HepG2 (cell line): Measurements from ENCODE around the gene TMTC1. TPM values are rescaled to one million over a fixed set of nuclear protein-coding genes. Genes with fewer than 3 reads are reported as not detected.
A peak's percentile ranks its signal among the peaks of the same experiment; 100 is the strongest.

ENCODE experiments used
- ATAC-seq: fragments of 200-7000 bp; cut with Tn5 transposase; 3 replicates; pipeline ENCODE4 v1.9.1; 2020; ENCODE audit warnings: mild to moderate bottlenecking, moderate library complexity
- BruUV-seq: library from RNA; stranded (reverse); fragments of 400-500 nt; replicated peaks from 2 replicates; lab custom pipeline; 2021; lab: Mats Ljungman, UMichigan
- CTCF ChIA-PET: fragments of 300-600 bp; formaldehyde crosslinking; extraction: SDS; loops from one replicate; lab custom pipeline; 2021; ENCODE audit warnings: low total read pairs, inconsistent platforms, low intra/inter-chr PET ratio; lab: Yijun Ruan, JAX
- POLR2A ChIA-PET: fragments of 350-600 bp; sonication (Branson Sonifier 250); formaldehyde crosslinking; loops from one replicate; lab custom pipeline; 2020; ENCODE audit warnings: antibody characterized with exemption, inconsistent platforms; lab: Yijun Ruan, JAX
- DNase-seq: peaks from one replicate; pipeline ENCODE4 v3.0.0-alpha.2; 2015; ENCODE audit warnings: low spot score
- FAIRE-seq: peaks from 3 replicates; lab custom pipeline; 2011; peaks lifted over from hg19 to GRCh38; lab: Jason Lieb, UNC
- H2AFZ ChIP-seq: one replicate; pipeline ENCODE4 v1.6.1; 2011; ENCODE audit warnings: low read length, inconsistent platforms
- H3K27ac ChIP-seq: fragments of 300-600 bp; 3 replicates; pipeline ENCODE4 v1.8.0; 2011; ENCODE audit warnings: mixed run types, mild to moderate bottlenecking, mixed read lengths, low read length, inconsistent platforms; ENCODE audit not compliant: insufficient read depth; ENCODE audit errors: extremely low read length
- H3K27me3 ChIP-seq, 2 experiments: fragments of 200-600 bp in 1 of 2; 2 replicates in 1 of 2; 3 replicates in 1 of 2; pipeline versions ENCODE4 v1.6.0 to v1.8.0; 2011; ENCODE audit warnings: low read length in 2 of 2, mild to moderate bottlenecking in 2 of 2, moderate library complexity in 2 of 2, inconsistent platforms in 1 of 2; ENCODE audit not compliant: insufficient read depth in 2 of 2, control insufficient read depth in 1 of 2
- H3K36me3 ChIP-seq, 2 experiments: fragments of 200-600 bp in 1 of 2; replicated peaks in 1 of 2; 2 replicates in 1 of 2; 3 replicates in 1 of 2; pipeline versions ENCODE4 v1.5.1 to v1.8.0; 2011; ENCODE audit warnings: low read length in 2 of 2, inconsistent platforms in 1 of 2; ENCODE audit not compliant: insufficient read depth in 2 of 2, control insufficient read depth in 1 of 2
- H3K4me1 ChIP-seq: 2 replicates; pipeline ENCODE4 v1.5.1; 2012; ENCODE audit warnings: low read length, inconsistent platforms; ENCODE audit not compliant: insufficient read depth
- H3K4me2 ChIP-seq: 2 replicates; pipeline ENCODE4 v1.6.0; 2011; ENCODE audit warnings: low read depth, low read length, inconsistent platforms
- H3K4me3 ChIP-seq, 3 experiments: fragments of 200-600 bp in 1 of 3; sonication (generic), shearing (Covaris generic) in 1 of 3; replicated peaks in 1 of 3; 2 replicates each; pipeline ENCODE4 v1.5.1; 2011 to 2016; ENCODE audit warnings: low read length in 3 of 3, inconsistent platforms in 2 of 3, low read depth in 2 of 3, mild to moderate bottlenecking in 2 of 3, control low read depth in 1 of 3, mixed read lengths in 1 of 3; ENCODE audit not compliant: insufficient read depth in 1 of 3
- H3K79me2 ChIP-seq: one replicate; pipeline ENCODE4 v1.6.1; 2011; ENCODE audit warnings: low read length, inconsistent platforms; ENCODE audit not compliant: insufficient read depth
- H3K9ac ChIP-seq: 2 replicates; pipeline ENCODE4 v1.6.0; 2011; ENCODE audit warnings: mild to moderate bottlenecking, low read depth, low read length, inconsistent platforms; ENCODE audit not compliant: insufficient read depth
- H3K9me3 ChIP-seq: 2 replicates; pipeline ENCODE4 v1.5.1; 2012; ENCODE audit warnings: mild to moderate bottlenecking, low read length
- H4K20me1 ChIP-seq: 2 replicates; pipeline ENCODE4 v1.6.0; 2011; ENCODE audit warnings: inconsistent platforms, mild to moderate bottlenecking, low read length, moderate library complexity; ENCODE audit not compliant: insufficient read depth
- ATF7 ChIP-seq, 2 experiments: fragments of 450-650 bp in 1 of 2; sonication (generic) in 1 of 2; formaldehyde crosslinking in 1 of 2; IDR thresholded peaks; 2 replicates each; pipeline versions ENCODE4 v1.4.0 to v1.6.1; 2016 to 2020; ENCODE audit warnings: antibody characterized with exemption in 1 of 2, mild to moderate bottlenecking in 1 of 2, missing genetic modification reagents in 1 of 2
- CREB3 ChIP-seq: sonication (generic); formaldehyde crosslinking; IDR thresholded peaks from 2 replicates; pipeline ENCODE4 v1.5.0; 2020; ENCODE audit warnings: missing genetic modification reagents
- EEA1 ChIP-seq: sonication (generic); formaldehyde crosslinking; IDR thresholded peaks from 2 replicates; pipeline ENCODE4 v1.5.1; 2020; ENCODE audit warnings: mild to moderate bottlenecking, missing genetic modification reagents, borderline replicate concordance
- EED ChIP-seq: sonication (generic); formaldehyde crosslinking; IDR thresholded peaks from 2 replicates; pipeline ENCODE4 v1.5.0; 2020; ENCODE audit warnings: mild to moderate bottlenecking, missing genetic modification reagents
- ETV5 ChIP-seq: IDR thresholded peaks from 2 replicates; pipeline ENCODE4 v1.6.1; 2018; ENCODE audit warnings: missing biosample characterization, missing genetic modification reagents, inconsistent platforms, borderline replicate concordance
- FOXP1 ChIP-seq, 2 experiments: fragments of 450-650 bp in 1 of 2; IDR thresholded peaks; 2 replicates each; pipeline ENCODE4 v1.6.1; 2017 to 2018; ENCODE audit warnings: antibody characterized with exemption in 1 of 2
- GATA4 ChIP-seq: sonication (generic); IDR thresholded peaks from 2 replicates; pipeline ENCODE4 v1.6.1; 2016; ENCODE audit warnings: antibody characterized with exemption, low read depth, borderline replicate concordance
- GLMP ChIP-seq: sonication (generic); formaldehyde crosslinking; IDR thresholded peaks from 2 replicates; pipeline ENCODE4 v1.9.0; 2021; ENCODE audit warnings: missing genetic modification reagents, mild to moderate bottlenecking, borderline replicate concordance
- MXD1 ChIP-seq: sonication (generic); formaldehyde crosslinking; IDR thresholded peaks from 2 replicates; pipeline ENCODE4 v1.4.0; 2020; ENCODE audit warnings: mild to moderate bottlenecking, missing genetic modification reagents
- PHF20 ChIP-seq: sonication (generic); formaldehyde crosslinking; IDR thresholded peaks from 2 replicates; pipeline ENCODE4 v1.5.0; 2020; ENCODE audit warnings: mild to moderate bottlenecking, missing genetic modification reagents
- SMC3 ChIP-seq: IDR thresholded peaks from 2 replicates; pipeline ENCODE4 v1.6.1; 2011; ENCODE audit warnings: low read length, improper control_type of control experiment
- ZBTB21 ChIP-seq: sonication (generic); formaldehyde crosslinking; IDR thresholded peaks from 2 replicates; pipeline ENCODE4 v1.4.0; 2020; ENCODE audit warnings: missing genetic modification reagents
- ZNF17 ChIP-seq: sonication (generic); formaldehyde crosslinking; IDR thresholded peaks from 2 replicates; pipeline ENCODE4 v1.5.0; 2020; ENCODE audit warnings: mild to moderate bottlenecking, missing genetic modification reagents
- ZNF251 ChIP-seq: sonication (generic); formaldehyde crosslinking; IDR thresholded peaks from 2 replicates; pipeline ENCODE4 v1.9.0; 2021; ENCODE audit warnings: mild to moderate bottlenecking, missing genetic modification reagents
- ZNF256 ChIP-seq: sonication (generic); formaldehyde crosslinking; conservative IDR thresholded peaks from 2 replicates; pipeline ENCODE4 v1.4.0; 2020; ENCODE audit warnings: missing genetic modification reagents
- ZNF580 ChIP-seq: IDR thresholded peaks from 2 replicates; pipeline ENCODE4 v1.6.1; 2016; ENCODE audit warnings: low read depth, borderline replicate concordance
- ZNF850 ChIP-seq: sonication (generic); formaldehyde crosslinking; conservative IDR thresholded peaks from 2 replicates; pipeline ENCODE4 v1.9.0; 2021; ENCODE audit warnings: mild to moderate bottlenecking, missing genetic modification reagents
- WGBS: methylation state at CpG from one replicate; pipeline ENCODE4 v1.1.6; 2017; ENCODE audit warnings: low lambda C conversion rate; 5-methylcytosine and 5-hydroxymethylcytosine counted together
- in situ Hi-C: cut with HindIII; loops from 2 replicates; pipeline ENCODE4 v1.10.0; 2017; ENCODE audit warnings: low pct_unique_long_range_greater_than_20kb; ENCODE audit not compliant: extremely low pct_ligation_motif_present
- intact Hi-C: fragments of 100-400 bp; cut with micrococcal nuclease; formaldehyde crosslinking; loops from one replicate; pipeline ENCODE4 v1.10.0; 2022; ENCODE audit not compliant: unreplicated experiment
- polyA plus RNA-seq, 8 experiments: library from polyadenylated mRNA; depleted of rRNA in 3 of 8; stranded (reverse) in 7 of 8; unstranded in 1 of 8; fragments of >200 nt; fragmentation: Illumina TruSeq in 4 of 8; extraction: Trizol in 4 of 8; gene quantifications; 2 replicates each; pipeline versions ENCODE4 v1.2.1 to v1.2.3, GENCODE V29; 2011 to 2016; ENCODE audit warnings: low read depth in 4 of 8, missing spikeins in 1 of 8, mixed read lengths in 1 of 8; ENCODE audit not compliant: insufficient read depth in 1 of 8
- total RNA-seq, 5 experiments: library from RNA; depleted of rRNA; stranded (reverse); fragments of >200 nt; fragmentation: Illumina TruSeq; extraction: Trizol; gene quantifications; 2 replicates each; pipeline ENCODE4 v1.2.3, GENCODE V29; 2016; ENCODE audit warnings: low read depth in 1 of 5

TMTC1 gene
- total and polyA plus RNA-seq, 2 of the 13 experiments (the other 11 are each of a cell fraction or from before 2014, with no cell fraction given), result 0.69 to 1.8 TPM

- no peak for ATAC-seq
- no peak overlapping the region for H3K4me3 ChIP-seq
- DNase-seq, result no peak
- H4K20me1 ChIP-seq, result no peaks in the 10 kb centered on the region
- intact Hi-C loops, result no loop called here
- H3K36me3 ChIP-seq, result no peaks in the 10 kb centered on the region
- no peak for FAIRE-seq
- no peak overlapping the region for H3K27ac ChIP-seq
- no peaks in the 10 kb centered on the region for H3K27me3 ChIP-seq
- H2AFZ ChIP-seq, result no peak overlapping the region
- CTCF ChIA-PET, result no interaction called here
- TF ChIP-seq ZNF850 (CRISPR knock-in tag) (no peak), ATF7 (IDR thresholded peaks at IDR 0.05) (0 out of 2 replicates have a peak, but pooled peaks have one; percentile 17), ATF7 (CRISPR knock-in tag; IDR thresholded peaks at IDR 0.05) (no peak), FOXP1 (IDR thresholded peaks at IDR 0.05) (no peak), FOXP1 (CRISPR knock-in tag; IDR thresholded peaks at IDR 0.05) (no peak)
- TF ChIP-seq, all 625 proteins: peak for 1
- 0% methylated on average over 1 of the region's 1 CpG for WGBS
- BruUV-seq, result no TSS peak
- H3K4me2 ChIP-seq, result no peak overlapping the region
- no peaks in the 10 kb centered on the region for H3K79me2 ChIP-seq
- no peaks in the 10 kb centered on the region for H3K4me1 ChIP-seq
- no peak overlapping the region for H3K9ac ChIP-seq
- POLR2A ChIA-PET, result no interaction called here
- in situ Hi-C loops, result no loop called here
- H3K9me3 ChIP-seq, result no peaks in the 10 kb centered on the region
Measured at GRCh38 chr12:29717540-29718100, 66.1 kb downstream of the TMTC1 start.

- ATAC-seq, result no peak
- DNase-seq, result no peak
- no peaks in the 10 kb centered on the region for H4K20me1 ChIP-seq
- intact Hi-C loops (no loop called here), in situ Hi-C loops (no loop called here)
- H3K4me2 ChIP-seq, result no peak overlapping the region
- POLR2A ChIA-PET, result no interaction called here
- H3K79me2 ChIP-seq, result no peaks in the 10 kb centered on the region
- H2AFZ ChIP-seq, result no peak overlapping the region
- no peaks in the 10 kb centered on the region for H3K4me1 ChIP-seq
- FAIRE-seq, result no peak
- H3K9me3 ChIP-seq, result no peaks in the 10 kb centered on the region
- H3K9ac ChIP-seq, result no peak overlapping the region
- BruUV-seq, result no TSS peak
- CTCF ChIA-PET, result no interaction called here
- H3K36me3 ChIP-seq, result no peaks in the 10 kb centered on the region
- H3K27ac ChIP-seq, result no peak overlapping the region
- no peaks in the 10 kb centered on the region for H3K27me3 ChIP-seq
- no peak overlapping the region for H3K4me3 ChIP-seq
- no peak for TF ChIP-seq EED
- no peak for TF ChIP-seq ZNF17
- TF ChIP-seq GLMP (CRISPR knock-in tag), result no peak
- no peak for TF ChIP-seq ZNF256 (CRISPR knock-in tag)
- no peak for TF ChIP-seq EEA1 (CRISPR knock-in tag)
- TF ChIP-seq SMC3, result no peak
- no peak for TF ChIP-seq ETV5 (CRISPR knock-in tag)
- TF ChIP-seq ZNF580 (CRISPR knock-in tag), result no peak
- TF ChIP-seq CREB3 (CRISPR knock-in tag), result no peak
- no peak for TF ChIP-seq GATA4
- TF ChIP-seq ZNF251, result no peak
- no peak for TF ChIP-seq MXD1 (CRISPR knock-in tag)
- TF ChIP-seq PHF20 (CRISPR knock-in tag), result no peak
- TF ChIP-seq ZBTB21 (CRISPR knock-in tag), result no peak
Measured at GRCh38 chr12:29714966-29715365, 68.8 kb downstream of the TMTC1 start.
